ENCODE data around the gene GRPR. TPM values are rescaled to one million over a fixed set of nuclear protein-coding genes. Genes with fewer than 3 reads are reported as not detected.

GRPR gene
- total and polyA plus RNA-seq, 4 donors: 0.06 to 0.25 (median 0.20) TPM; not detected in 1

DNA sequence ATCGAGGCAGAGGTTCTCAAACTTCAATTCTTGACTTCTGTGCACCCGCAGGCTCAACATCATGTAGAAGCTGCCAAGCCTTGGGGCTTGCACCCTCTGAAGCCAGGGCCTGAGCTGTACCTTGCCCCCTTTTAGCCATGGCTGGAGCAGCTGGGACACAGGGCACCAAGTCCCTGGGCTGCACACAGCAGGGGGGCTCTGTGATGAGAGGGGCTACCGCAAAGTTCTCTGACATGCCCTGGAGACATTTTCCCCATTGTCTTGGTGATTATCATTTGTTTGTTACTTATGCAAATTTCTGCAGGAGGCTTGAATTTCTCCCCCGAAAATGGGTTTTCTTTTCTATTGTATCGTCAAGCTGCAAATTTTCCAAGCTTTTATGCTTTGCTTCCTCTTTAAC is 39.0 kb downstream of the GRPR start:
- no peak for ATAC-seq (ENCODE audit: insufficient read depth, low FRiP score)
- TF ChIP-seq, protein P1, sequence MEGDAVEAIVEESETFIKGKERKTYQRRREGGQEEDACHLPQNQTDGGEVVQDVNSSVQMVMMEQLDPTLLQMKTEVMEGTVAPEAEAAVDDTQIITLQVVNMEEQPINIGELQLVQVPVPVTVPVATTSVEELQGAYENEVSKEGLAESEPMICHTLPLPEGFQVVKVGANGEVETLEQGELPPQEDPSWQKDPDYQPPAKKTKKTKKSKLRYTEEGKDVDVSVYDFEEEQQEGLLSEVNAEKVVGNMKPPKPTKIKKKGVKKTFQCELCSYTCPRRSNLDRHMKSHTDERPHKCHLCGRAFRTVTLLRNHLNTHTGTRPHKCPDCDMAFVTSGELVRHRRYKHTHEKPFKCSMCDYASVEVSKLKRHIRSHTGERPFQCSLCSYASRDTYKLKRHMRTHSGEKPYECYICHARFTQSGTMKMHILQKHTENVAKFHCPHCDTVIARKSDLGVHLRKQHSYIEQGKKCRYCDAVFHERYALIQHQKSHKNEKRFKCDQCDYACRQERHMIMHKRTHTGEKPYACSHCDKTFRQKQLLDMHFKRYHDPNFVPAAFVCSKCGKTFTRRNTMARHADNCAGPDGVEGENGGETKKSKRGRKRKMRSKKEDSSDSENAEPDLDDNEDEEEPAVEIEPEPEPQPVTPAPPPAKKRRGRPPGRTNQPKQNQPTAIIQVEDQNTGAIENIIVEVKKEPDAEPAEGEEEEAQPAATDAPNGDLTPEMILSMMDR (IDR thresholded peaks at IDR 0.05; ENCODE audit: control extremely low read depth, extremely low read depth): no peak

DNA sequence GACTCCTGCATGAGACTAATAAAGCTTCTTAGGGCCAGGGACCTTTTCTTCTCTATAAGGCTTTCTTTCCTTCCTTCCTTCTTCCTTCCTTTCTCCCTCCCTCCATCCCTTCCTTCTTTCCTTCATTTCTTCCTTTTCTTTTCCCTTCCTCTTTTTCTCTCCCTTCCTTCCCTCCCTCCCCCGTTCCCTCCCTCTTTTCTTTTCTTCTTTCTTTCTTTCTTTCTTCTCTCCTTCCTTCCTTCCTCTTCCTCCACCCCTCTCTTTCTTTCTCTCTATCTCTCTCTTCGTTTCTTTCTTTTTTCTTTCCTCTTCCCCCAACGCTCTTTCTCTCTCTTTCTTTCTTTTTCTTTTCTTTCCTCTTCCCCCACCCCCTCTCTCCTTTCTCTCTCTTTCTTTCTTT is 41.4 kb downstream of the GRPR start:
- Histone ChIP-seq H3K9me3 (ENCODE audit: control insufficient read depth in 4 of 4, insufficient read depth in 3 of 4, low read length in 3 of 4) (peaks cover 0 to 7% (median 2%) of the 10 kb centered on the region in 4 donors), H3K4me1 (ENCODE audit: control insufficient read depth in 5 of 5, insufficient read depth in 5 of 5, low read length in 5 of 5) (no peaks in the 10 kb centered on the region), H3K36me3 (ENCODE audit: control insufficient read depth in 4 of 4, insufficient read depth in 4 of 4, low read length in 4 of 4) (no peaks in the 10 kb centered on the region), H3K9ac (ENCODE audit: insufficient read depth in 1 of 2, low read length in 2 of 2) (no peak overlapping the region), H3K27me3 (ENCODE audit: control insufficient read depth in 3 of 3, insufficient read depth in 3 of 3, low read length in 2 of 3) (peaks cover 3 to 35% (median 4%) of the 10 kb centered on the region in 3 donors), H3K4me3 (no peak overlapping the region), H3K27ac (ENCODE audit: low read depth in 1 of 2, low read length in 1 of 2) (no peak overlapping the region)
- TF ChIP-seq, protein P1 (IDR thresholded peaks at IDR 0.05; ENCODE audit: control extremely low read depth, extremely low read depth): no peak
- 78 to 93% methylated on average over 3 of the region's 3 CpGs for WGBS, 2 donors
- ATAC-seq (ENCODE audit: insufficient read depth, low FRiP score) (no peak), DNase-seq (no peak)

More for the DNA sequence above, 39.0 kb downstream of the GRPR start:
- Histone ChIP-seq H3K36me3 (ENCODE audit: control insufficient read depth in 4 of 4, insufficient read depth in 4 of 4, low read length in 4 of 4) (no peaks in the 10 kb centered on the region), H3K9me3 (ENCODE audit: control insufficient read depth in 4 of 4, insufficient read depth in 3 of 4, low read length in 3 of 4) (peaks cover 0 to 7% (median under 1%) of the 10 kb centered on the region in 4 donors), H3K9ac (ENCODE audit: insufficient read depth in 1 of 2, low read length in 2 of 2) (no peak overlapping the region), H3K4me1 (ENCODE audit: control insufficient read depth in 5 of 5, insufficient read depth in 5 of 5, low read length in 5 of 5) (no peaks in the 10 kb centered on the region), H3K27me3 (ENCODE audit: control insufficient read depth in 3 of 3, insufficient read depth in 3 of 3, low read length in 2 of 3) (peaks cover 3 to 45% (median 9%) of the 10 kb centered on the region in 3 donors), H3K4me3 (no peak overlapping the region), H3K27ac (ENCODE audit: low read depth in 1 of 2, low read length in 1 of 2) (no peak overlapping the region)
- no peak for DNase-seq
- WGBS, 2 donors: 73 to 86% methylated on average over 5 of the region's 5 CpGs

DNA sequence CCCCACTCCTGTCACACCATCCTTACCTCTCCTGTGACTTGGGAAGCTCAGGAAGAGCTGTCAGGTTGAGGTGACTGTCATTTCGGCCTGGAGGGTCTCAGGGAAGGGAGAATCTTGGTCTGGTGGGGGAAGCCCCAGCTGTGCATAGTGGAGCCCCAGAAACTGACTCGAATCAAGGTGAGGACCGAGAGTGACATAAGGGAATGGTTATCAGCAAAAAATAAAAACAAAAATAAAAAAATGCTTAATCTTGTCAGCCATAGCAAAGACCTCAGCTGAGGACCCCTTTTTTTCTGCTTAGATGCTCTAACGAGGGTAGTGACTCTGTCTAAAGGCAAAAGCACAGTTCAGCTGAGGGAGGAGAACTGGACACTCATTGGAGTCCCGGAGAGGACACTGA is 43.8 kb downstream of the GRPR start, which contains the start of gene MAGEB17:
MAGEB17 (plus strand) TSS at position 301 of the 400 bp plus-strand sequence. CDS start 2,902 bp downstream, outside the sequence.
- 69 to 99% methylated on average over 5 of the region's 5 CpGs for WGBS, 2 donors
- Histone ChIP-seq H3K36me3 (ENCODE audit: control insufficient read depth in 4 of 4, insufficient read depth in 4 of 4, low read length in 4 of 4) (no peaks in the 10 kb centered on the region), H3K4me1 (ENCODE audit: control insufficient read depth in 5 of 5, insufficient read depth in 5 of 5, low read length in 5 of 5) (no peaks in the 10 kb centered on the region), H3K27ac (ENCODE audit: low read depth in 1 of 2, low read length in 1 of 2) (no peak within 1 kb of the TSS), H3K4me3 (no peak within 1 kb of the TSS), H3K9me3 (ENCODE audit: control insufficient read depth in 4 of 4, insufficient read depth in 3 of 4, low read length in 3 of 4) (peaks cover 0 to 7% (median 3%) of the 10 kb centered on the region in 4 donors), H3K9ac (ENCODE audit: insufficient read depth in 1 of 2, low read length in 2 of 2) (no peak within 1 kb of the TSS), H3K27me3 (ENCODE audit: control insufficient read depth in 3 of 3, insufficient read depth in 3 of 3, low read length in 2 of 3) (peaks cover 0 to 31% (median 4%) of the 10 kb centered on the region in 3 donors)
- ATAC-seq (ENCODE audit: insufficient read depth, low FRiP score): no peak
- TF ChIP-seq, protein P1 (IDR thresholded peaks at IDR 0.05; ENCODE audit: control extremely low read depth, extremely low read depth): no peak
- DNase-seq: no peak

DNA sequence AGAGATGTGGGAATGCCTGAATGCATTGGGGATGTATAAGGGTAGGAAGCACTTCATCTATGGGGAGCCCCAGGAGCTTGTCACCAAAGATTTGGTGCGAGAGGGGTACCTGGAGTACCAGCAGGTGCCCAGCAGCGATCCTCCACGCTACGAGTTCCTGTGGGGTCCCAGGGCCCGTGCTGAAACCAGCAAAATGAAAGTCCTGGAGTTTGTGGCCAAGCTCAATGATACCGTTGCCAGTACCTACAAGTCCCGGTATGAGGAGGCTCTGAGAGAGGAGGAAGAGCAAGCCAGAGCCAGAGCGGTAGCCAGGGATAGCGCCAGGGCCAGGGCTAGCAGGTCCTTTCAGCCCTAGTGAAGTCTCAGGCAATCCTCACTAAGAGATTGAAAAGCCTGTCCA is 47.7 kb downstream of the GRPR start:
- DNase-seq (no peak), ATAC-seq (ENCODE audit: insufficient read depth, low FRiP score) (no peak)
- Histone ChIP-seq H3K27me3 (ENCODE audit: control insufficient read depth in 3 of 3, insufficient read depth in 3 of 3, low read length in 2 of 3) (peaks cover 0 to 15% (median 2%) of the 10 kb centered on the region in 3 donors), H3K9me3 (ENCODE audit: control insufficient read depth in 4 of 4, insufficient read depth in 3 of 4, low read length in 3 of 4) (peaks cover 0 to 7% (median 3%) of the 10 kb centered on the region in 4 donors), H3K4me1 (ENCODE audit: control insufficient read depth in 5 of 5, insufficient read depth in 5 of 5, low read length in 5 of 5) (no peaks in the 10 kb centered on the region), H3K4me3 (no peak overlapping the region), H3K36me3 (ENCODE audit: control insufficient read depth in 4 of 4, insufficient read depth in 4 of 4, low read length in 4 of 4) (no peaks in the 10 kb centered on the region), H3K9ac (ENCODE audit: insufficient read depth in 1 of 2, low read length in 2 of 2) (no peak overlapping the region), H3K27ac (ENCODE audit: low read depth in 1 of 2, low read length in 1 of 2) (no peak overlapping the region)
- TF ChIP-seq, protein P1 (IDR thresholded peaks at IDR 0.05; ENCODE audit: control extremely low read depth, extremely low read depth): no peak
- 94 to 95% methylated on average over 8 to 9 of the region's 9 CpGs for WGBS, 2 donors
